HG02973 (cell line): Measurements from ENCODE around the gene CBR3.
"Not testable (repeated sequence)": the region's sequence is repeated elsewhere in the genome, so short reads cannot be mapped to it uniquely, and the experiment has no call there.

Source experiments
- ATAC-seq: cut with Tn5 transposase; IDR thresholded peaks from one replicate; pipeline ENCODE4 v1.9.1; 2021; ENCODE audit warnings: moderate library complexity; ENCODE audit not compliant: unreplicated experiment

The CBR3 gene

DNA sequence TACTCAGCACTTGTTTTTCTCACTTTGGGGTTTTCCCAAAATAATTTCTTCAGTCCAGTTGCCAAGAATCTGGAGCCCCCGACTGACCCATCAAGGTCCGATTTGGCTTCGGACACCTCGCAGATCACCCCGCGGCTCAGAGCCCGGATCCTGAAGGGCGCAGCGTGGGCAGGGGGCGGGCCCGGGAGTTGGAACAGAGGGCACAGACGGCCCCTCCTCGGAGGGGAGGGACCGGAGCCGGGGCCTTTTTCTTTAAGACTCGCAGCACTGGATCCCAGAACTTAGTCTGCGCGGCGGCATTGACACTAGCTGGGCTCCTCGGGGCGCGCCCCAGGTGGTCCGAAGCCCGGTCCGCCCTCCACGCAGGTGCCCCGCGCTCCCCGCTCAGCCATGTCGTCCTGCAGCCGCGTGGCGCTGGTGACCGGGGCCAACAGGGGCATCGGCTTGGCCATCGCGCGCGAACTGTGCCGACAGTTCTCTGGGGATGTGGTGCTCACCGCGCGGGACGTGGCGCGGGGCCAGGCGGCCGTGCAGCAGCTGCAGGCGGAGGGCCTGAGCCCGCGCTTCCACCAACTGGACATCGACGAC, at the start of gene CBR3:
Gene CBR3 (plus strand): TSS at position 277 of the 588 bp plus-strand sequence. CDS start 114 bp downstream, at position 391.
- ATAC-seq: no peak

DNA sequence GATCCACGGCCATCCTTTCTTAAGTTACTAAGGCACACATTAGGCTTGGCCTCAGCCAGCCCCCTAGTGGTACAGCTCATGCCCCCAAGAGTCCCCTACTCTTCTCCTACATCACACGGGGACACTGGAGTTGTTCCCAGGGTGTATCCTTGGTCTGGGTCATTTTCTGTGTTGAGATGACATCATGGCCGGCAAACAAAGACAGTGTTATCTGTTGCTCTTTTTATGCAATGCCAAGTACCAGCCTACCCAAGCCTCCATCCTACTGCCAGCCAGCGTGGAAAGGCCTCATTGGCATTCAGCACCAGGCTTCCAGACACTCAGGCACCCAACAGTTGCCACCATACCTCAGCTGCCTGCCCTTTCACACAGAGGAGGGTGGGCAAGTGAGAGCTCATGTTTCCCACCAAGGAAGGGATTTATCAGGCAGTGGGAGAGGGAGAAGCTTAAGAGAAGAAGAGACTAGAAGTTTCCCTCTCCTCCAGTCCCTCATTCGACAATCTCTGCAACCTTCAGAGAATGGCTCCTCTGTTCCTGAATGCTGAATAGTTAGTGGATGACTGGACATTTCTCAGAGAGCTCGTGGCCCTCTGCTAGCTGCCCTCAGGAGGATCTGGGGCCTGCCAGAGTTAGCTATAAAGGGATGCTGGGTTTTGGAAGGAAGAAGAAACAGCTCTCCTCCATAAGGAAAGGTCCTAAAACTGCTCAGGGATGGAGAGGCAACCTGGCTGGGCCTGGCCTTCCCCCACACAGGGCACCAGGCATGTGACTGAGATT, 47.3 kb upstream of the CBR3 start:
- no peak for ATAC-seq

DNA sequence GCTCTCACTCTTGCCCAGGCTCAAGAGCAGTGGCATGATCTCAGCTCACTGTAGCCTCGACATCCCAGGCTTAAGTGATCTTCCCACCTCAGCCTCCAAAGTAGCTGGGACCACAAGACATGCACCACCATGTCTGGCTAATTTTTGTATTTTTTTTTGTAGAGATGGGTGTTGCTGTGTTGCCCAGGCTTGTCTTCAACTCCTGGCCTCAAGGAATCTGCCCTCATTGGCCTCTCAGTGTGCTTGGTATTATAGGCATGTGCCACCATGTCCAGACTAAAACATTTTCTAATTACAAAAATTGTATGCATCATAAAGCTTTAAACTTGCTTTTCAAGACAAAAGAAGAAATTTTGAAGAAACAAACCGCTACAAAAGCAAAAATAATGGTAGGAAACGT, 44.9 kb upstream of the CBR3 start:
- ATAC-seq: no peak

DNA sequence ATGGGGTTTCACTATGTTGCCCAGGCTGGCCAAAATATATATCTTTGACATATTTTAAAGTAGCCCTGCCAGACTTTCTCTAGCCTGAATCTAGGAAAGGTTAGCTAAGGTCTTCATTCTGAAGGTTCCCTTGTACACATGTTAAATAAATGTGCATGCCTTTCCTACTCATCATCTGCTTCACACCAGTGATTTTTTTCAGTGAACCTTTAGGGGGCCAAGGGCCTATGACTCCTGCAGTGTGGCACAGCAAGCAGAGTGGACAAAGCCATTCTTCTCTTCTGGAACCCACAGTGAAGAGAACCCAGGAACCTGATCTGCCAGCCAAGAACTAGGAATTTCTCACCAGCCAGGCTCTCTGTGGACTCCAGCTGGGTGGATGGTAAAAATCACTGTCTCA, 42.2 kb upstream of the CBR3 start:
- no peak for ATAC-seq

DNA sequence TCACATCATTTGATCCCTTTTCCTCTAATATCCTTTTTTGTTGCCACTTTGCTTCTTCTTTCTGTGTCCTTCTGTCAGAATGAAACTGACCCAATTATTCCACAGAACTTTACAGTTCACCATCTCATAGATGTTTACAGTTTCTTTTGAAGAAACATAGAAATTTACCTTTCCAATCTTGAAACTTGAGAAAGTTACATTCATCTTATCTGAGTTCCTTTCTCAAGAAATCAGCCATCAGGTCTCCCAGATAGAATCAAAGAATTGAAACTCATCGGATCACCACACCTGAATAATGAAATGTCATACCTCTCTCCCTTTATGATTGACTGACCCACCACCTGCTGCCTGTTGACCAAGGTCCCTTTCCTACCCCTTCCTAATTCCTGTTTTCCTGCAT, 41.4 kb upstream of the CBR3 start:
- ATAC-seq: no peak

DNA sequence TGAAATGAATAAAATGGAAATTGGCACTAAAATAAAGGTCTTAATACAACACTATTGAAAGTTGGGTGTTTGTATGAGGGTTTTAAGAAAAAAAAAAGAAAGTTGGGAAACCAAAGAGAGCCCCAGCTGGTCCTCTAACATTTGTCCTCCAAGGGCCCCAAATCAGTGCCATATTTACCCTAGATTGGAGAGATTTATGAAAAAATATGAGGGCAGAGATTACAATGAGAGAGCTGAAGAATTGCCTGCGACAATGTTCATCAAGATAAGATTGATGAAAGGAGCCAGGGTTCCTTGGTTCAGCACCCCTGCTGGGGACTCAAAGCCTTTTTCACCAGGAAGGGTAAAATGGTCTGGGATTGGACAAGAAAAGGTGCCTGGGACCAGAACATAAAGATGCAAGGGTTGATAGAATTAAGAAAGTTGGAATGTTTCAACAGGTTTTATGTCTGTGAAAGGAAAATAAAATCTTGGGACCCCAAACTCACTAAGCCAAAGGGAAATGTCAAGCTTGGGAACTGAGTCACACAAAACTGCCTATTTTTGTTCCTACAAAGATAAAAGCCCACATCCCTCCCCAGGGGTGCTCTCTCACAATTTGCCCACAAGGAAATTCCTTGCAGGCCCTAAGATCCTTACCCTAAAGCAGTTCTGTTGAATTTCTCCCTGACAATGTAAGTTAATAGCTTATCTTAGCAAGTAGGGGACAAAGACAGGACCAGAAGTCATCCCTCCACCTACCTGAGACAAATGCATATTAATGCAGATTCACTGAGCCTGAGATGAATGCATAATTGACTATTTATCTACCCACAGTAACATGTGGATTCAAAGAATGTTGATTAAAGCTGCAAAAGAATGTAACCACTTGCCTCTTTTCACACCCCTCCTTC, 38.2 kb upstream of the CBR3 start:
- no peak for ATAC-seq

DNA sequence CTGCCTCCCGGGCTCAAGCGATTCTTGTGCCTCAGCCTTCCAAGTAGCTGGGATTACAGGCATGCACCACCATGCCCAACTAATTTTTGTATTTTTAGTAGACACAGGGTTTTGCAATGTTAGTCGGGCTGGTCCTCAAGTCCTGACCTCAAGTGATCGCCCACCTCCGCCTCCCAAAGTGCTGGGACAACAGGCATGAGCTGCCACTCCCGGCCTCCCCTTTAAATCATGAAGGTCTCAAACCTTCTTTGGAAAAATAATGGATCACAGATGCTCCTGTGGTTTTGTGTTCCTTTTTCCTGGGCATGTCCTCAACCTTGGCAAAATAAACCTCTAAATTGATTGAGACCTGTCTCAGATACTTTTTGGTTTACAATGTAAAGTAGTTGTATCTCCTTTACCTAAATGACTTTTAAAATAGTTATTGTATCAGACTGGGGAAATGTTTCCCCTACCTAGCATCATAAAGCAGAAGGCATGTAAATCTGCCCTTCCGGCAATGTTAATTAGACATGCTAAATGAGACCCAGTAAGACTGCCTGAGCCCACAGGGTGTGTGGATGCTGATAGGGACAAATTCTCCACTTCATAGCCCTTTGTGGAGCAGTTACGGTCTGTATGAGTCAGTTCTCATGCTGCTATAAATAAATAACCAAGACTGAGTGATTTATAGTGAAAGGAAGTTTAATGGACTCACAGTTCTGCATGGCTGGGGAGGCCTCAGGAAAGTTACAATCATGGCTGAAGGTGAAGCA, 37.3 kb upstream of the CBR3 start:
- ATAC-seq: no peak

DNA sequence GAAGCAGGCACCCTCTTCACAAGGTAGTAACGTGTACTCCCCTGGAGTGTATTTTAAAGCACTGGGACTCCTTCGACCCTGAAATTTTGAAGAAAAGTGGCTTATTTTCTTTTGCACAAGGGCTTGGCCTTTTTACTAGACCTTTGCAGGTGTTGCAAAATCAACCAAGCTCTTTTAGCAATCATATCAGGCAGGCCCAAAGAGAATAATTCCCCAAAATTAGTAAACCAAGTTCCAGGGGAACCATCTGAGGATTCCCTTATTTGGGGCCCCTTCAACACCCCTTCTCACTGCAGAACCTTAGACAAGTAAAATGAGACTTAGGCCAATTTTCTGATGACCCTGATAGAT, 36.7 kb upstream of the CBR3 start:
- no peak for ATAC-seq

DNA sequence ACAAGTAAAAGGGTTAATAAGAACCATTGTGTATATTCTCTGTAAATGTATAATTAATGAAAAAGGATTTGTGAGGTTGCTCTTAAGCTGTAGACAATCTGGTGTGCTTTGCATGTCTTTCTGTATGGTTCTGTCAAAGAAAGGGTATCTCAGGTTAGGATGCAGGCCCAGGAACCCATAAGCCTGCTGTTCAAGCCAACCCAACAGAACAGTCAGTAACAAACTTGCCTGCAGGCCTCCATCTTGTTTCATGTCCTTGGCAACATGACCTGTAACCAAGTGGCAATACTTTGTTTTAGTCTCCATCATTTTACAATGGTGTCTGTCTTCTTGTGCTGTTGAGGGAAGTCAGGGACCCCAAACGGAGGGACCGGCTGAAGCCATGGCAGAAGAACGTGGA, 35.9 kb upstream of the CBR3 start:
- no peak for ATAC-seq

DNA sequence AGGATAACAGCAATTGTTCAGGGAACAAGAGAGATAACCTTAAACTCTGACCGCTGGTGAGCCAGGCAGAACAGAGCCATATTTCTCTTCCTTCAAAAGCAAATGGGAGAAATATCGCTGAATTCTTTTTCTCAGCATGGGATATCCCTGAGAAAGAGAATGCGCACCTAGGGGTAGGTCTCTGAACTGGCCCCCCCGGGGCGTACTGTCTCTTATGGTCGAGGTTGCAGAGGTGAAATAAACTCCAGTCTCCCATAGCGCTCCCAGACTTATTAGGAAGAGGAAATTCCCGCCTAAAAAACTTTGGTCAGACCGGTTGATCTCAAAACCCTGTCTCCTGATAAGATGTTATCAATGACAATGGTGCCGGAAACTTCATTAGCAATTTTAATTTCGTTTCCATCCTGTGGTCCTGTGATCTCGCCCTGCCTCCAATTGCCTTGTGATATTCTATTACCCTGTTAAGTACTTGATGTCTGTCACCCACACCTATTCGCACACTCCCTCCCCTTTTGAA, 35.1 kb upstream of the CBR3 start:
- not testable (repeated sequence) for ATAC-seq

DNA sequence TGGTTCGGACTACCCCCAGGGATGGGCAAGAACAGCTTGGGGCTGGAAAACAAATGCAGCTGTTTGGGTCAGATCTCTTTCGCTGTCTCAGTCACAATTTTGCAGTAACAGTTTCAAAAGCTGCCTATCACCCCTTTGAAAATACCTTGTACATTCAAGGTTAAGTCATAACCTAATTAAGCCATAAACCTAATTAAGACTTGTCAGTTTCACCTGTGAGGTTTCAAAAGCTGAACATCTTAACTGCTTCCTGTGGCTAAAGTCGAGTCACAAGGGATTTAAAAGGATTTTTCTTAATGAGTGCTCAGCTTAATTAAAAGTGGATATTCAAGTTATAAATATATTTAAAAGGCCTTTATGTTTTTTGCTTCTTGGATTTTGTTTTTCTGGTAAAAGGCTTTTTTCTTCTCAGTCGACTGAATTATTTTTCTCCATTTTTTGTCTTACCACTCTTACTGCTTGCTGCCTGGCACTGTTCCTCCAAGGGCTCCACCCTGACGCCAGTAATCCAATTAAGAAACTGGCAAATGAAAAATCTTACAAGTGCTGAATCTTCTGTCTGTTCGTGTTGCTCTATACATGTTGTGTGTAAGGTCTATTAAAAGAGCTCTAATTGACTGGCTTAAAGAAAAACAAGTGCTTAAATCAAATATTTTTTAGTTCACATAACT, 33.8 kb upstream of the CBR3 start:
- no peak for ATAC-seq

DNA sequence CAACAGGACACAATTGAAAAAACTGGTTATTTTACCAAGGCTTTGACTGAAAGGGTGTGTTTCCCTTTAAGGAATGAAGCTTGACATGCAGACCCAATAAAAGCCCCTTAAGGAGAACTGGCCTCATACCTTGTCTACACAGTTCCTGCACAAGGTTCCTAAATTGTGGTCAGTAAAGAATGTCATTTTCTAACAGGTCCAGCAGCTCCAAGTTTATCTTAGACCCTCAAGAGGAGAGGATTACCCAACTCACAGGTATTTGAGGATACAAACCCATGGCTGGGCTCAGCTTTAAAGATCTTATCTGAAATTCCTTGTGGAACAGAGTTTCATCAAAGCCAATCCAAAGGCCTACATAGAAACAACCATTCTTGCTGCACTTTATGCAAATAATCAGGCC, 31.4 kb upstream of the CBR3 start:
- no peak for ATAC-seq

DNA sequence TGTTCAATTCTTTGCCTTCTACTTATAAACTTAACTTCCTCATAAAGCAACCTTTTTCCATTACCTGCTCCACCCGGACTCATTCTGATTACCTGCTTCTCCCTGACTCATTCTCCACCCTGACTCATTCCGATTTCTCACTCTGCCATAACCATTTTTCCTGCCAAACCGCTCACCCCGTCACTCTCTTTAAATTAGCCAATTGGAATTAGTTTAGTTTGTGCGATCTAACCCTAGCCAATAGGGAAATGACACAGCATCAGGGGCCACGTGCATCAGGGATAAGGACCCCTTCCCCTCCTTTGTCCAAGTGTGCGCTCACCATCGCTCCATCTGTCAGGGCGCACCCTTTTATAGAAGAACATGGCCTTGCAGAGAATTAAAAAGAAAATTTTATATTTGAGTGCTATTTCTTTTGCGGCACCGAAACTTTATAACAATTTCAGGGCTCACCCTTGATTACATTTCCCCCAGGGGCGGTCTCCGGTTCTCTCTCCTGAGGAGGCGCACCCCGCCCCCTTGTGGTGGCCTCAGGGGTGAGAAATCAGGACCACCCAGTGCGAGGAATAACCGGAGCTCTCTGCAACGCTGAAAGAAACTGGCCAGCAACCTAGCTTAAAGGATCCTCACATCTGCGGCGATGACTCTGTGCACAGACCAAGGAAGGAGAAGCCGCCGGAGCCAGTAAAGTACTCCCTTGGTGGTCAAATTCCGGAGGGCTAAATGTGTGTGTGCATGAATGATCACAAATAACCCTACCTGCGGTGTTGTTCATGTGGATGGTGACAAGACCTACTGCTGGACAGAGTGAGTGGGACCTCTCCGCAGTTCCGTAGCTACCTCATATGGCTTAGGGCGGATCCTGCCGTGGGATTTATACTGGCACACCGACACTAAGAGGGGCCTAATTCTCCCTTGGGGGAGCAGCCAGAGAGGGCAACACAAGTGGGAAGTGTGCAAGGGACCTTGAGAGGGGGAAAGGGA, 30.3 kb upstream of the CBR3 start:
- ATAC-seq: no peak

DNA sequence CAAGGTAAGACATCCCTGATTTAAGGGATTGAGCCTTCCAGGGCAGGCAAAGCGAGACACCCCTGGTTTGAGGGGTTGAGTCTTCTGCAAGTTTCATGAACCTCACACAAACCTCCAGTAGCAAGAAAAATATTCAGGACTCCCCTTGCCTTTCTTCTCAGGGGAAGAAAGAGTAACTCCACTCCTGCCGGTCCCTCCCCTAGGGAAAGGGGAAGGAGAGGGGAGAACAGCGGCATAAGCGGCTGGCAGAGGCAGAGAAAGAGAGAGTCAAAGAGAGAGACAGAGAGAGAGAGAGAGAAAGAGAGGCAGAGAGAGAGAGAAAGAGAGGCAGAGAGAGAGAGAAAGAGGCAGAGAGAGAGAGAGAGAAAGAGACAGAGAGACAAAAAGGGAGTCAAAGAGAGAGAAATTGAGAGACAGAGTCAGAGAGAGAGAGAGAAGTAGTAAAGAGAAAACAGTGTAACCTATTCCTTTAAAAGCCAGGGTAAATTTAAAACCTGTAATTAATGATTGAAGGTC, 29.5 kb upstream of the CBR3 start:
- ATAC-seq: no peak

DNA sequence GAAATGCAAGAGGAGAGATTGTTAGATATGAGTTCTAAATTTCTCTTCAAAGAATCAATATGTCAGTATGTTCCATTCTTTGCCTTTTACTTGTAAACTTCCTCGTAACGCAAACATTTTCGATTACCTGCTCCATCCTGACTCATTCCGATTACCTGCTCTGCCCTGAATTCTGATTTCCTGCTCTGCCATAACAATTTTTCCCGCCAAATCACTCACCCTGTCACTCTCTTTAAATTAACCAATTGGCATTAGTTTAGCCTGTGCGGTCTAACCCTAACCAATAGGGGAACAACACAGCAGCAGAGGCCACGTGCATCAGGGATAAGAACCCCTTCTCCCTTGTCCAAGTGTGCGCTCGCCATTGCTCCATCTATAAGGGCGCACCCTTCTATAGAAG, 25.0 kb upstream of the CBR3 start:
- no peak for ATAC-seq

DNA sequence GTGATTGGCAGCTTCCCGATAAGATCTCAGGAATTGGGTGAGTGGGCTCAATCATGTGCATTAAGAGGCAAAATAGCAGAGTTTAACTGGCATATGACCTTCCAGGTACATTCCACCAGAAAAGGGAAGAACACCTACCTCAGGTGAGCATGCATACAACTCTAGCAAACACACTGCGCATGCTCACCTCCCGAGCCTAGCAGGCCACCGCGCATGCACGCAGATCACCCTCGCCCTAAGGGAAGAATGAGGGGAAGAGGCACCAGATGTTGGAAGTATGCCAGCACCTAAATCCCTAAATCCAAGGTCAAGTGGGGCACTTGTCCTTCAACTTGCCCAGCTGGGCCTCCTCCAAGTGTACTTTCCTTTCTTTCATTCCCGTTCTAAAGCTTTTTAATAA, 23.6 kb upstream of the CBR3 start:
- ATAC-seq: no peak

DNA sequence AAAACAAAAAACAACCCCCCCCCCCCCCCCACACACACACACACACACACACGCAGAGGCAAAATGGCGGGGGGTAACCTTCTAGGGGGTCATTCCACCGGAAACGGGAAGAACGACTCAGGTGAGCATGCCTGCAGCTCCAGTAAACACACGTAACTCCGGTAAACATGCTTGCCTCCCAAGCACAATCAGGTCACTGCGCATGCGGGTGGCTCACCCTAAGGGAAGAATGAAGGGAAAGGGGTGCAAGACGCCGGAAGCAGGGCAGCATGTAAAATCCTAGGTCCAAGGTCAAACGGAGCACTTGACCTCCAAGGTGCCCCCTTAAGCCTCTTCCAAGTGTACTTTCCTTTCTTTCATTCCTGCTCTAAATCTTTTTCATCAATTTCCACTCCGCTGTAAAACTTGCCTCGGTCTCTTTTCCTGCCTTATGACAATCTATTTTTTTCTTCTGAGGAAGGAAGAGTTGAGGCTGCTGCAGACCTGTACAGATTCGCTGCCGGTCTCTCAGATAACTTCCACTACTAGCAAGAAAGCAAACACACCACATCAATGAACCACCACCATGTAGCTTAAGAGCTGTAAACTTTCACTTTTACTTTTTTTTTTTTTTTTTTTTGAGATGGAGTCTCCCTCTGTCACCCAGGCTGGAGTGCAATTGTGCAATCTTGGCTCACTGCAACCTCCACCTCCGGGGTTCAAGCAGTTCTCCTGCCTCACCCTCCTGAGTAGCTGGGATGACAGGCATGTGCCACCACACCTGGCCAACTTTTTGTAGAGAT, 21.0 kb upstream of the CBR3 start:
- no peak for ATAC-seq

DNA sequence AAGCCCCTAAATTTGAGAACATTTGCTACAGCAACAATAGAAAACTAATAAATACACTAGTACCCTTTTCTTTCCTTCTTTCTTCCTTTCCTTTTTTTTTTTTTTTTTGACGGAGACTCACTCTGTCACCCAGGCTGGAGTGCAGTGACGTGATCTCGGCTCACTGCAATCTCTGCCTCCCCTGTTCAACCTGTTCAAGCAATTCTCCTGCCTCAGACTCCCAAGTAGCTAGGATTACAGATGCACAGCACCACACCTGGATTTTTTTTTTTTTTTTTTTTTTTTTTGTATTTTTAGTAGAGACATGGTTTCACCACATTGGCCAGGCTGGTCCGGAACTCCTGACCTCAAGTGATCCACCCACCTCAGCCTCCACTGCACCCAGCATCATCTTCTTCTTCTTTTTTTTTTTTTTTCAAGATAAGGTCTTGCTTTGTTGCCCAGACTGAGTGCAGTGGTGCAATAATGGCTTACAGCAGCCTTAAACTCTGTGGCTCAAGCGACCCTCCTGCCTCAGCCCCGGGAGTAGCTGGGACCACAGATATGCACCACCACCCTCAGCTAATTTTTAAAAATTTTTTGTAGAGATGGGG, 19.6 kb upstream of the CBR3 start:
- no peak for ATAC-seq
